ENCODE results near the gene PIPOX. TPM values are rescaled to one million over a fixed set of nuclear protein-coding genes. Genes with fewer than 3 reads are reported as not detected.

Gene PIPOX
- total and polyA plus RNA-seq, 2 of the 13 experiments (the other 11 are each of a cell fraction or from before 2014, with no cell fraction given): 87.3 to 154 TPM

GRCh38 chr17:29076087-29076486 lies 33.1 kb downstream of the PIPOX start:
- H4K20me1 ChIP-seq (ENCODE audit: insufficient read depth, low read length): peaks cover 8% of the 10 kb centered on the region; the same call in 1 of the 2 replicates
- H3K9ac ChIP-seq (ENCODE audit: insufficient read depth, low read depth, low read length): no peak overlapping the region; the same call in 1 of the 2 replicates
- H3K9me3 ChIP-seq (ENCODE audit: low read length): no peaks in the 10 kb centered on the region
- intact Hi-C loops (cut with micrococcal nuclease; ENCODE audit: unreplicated experiment): loop anchor here (5.0 to 10.0 kb wide), 2 partner anchors 34 to 111 kb away; partner anchors contain the start of gene PIPOX
- ATAC-seq (peak; percentile 53), FAIRE-seq (peak; percentile 81), DNase-seq (ENCODE audit: low spot score) (peak; percentile 73)
- peak overlapping the region; percentile 43 for H3K27ac ChIP-seq (ENCODE audit: extremely low read length, insufficient read depth, low read length)
- POLR2A ChIA-PET: no interaction called here
- H3K4me1 ChIP-seq (ENCODE audit: insufficient read depth, low read length): peaks cover 24% of the 10 kb centered on the region
- WGBS (ENCODE audit: low lambda C conversion rate): 0% methylated on average over 6 of the region's 6 CpGs
- in situ Hi-C loops (cut with HindIII; ENCODE audit: extremely low pct_ligation_motif_present, low pct_unique_long_range_greater_than_20kb): no loop called here
- H3K36me3 ChIP-seq (replicated peaks in 1 of 2; ENCODE audit: control insufficient read depth in 1 of 2, insufficient read depth in 2 of 2, low read length in 2 of 2): peaks cover 7 to 15% of the 10 kb centered on the region in 2 experiments
- H3K27me3 ChIP-seq (ENCODE audit: control insufficient read depth in 1 of 2, insufficient read depth in 2 of 2, low read length in 2 of 2): no peaks in the 10 kb centered on the region
- BruUV-seq (replicated peaks): no TSS peak
- no peaks in the 10 kb centered on the region for H3K79me2 ChIP-seq (ENCODE audit: insufficient read depth, low read length)
- H3K4me3 ChIP-seq (replicated peaks in 1 of 3; ENCODE audit: insufficient read depth in 1 of 3, low read depth in 2 of 3, low read length in 3 of 3): no peak overlapping the region
- H3K4me2 ChIP-seq (ENCODE audit: low read depth, low read length): peak overlapping the region; percentile 41; the same call in 1 of the 2 replicates
- no peak overlapping the region for H2AFZ ChIP-seq (ENCODE audit: low read length)
- CTCF ChIA-PET (ENCODE audit: low intra/inter-chr PET ratio, low total read pairs): no interaction called here
- TF ChIP-seq ZNF746 (CRISPR knock-in tag; IDR thresholded peaks at IDR 0.05) (no peak), ZNF512B (CRISPR knock-in tag; IDR thresholded peaks at IDR 0.05; ENCODE audit: borderline replicate concordance) (no peak), ZGPAT (CRISPR knock-in tag; IDR thresholded peaks at IDR 0.05) (0 out of 2 replicates have a peak, but pooled peaks have one; percentile 39), AHDC1 (CRISPR knock-in tag; IDR thresholded peaks at IDR 0.05; ENCODE audit: borderline replicate concordance) (peak; percentile 32; the same call in 1 of the 2 replicates), ZNF441 (CRISPR knock-in tag; IDR thresholded peaks at IDR 0.05; ENCODE audit: borderline replicate concordance) (no peak), RFX3 (CRISPR knock-in tag; IDR thresholded peaks at IDR 0.05) (no peak), GPBP1L1 (CRISPR knock-in tag; IDR thresholded peaks at IDR 0.05) (no peak), CAMTA2 (CRISPR knock-in tag; IDR thresholded peaks at IDR 0.05; ENCODE audit: borderline replicate concordance) (no peak), TOPORS (CRISPR knock-in tag; IDR thresholded peaks at IDR 0.05) (no peak), LCORL (IDR thresholded peaks at IDR 0.05) (peak; percentile 34; the same call in 1 of the 2 replicates), LCORL (CRISPR knock-in tag; IDR thresholded peaks at IDR 0.05) (peak; percentile 37; the same call in 1 of the 2 replicates), NFIC (IDR thresholded peaks at IDR 0.05; ENCODE audit: low read length) (0 out of 2 replicates have a peak, but pooled peaks have one; percentile 22), FOXJ3 (CRISPR knock-in tag; IDR thresholded peaks at IDR 0.05; ENCODE audit: borderline replicate concordance) (0 out of 2 replicates have a peak, but pooled peaks have one; percentile 40)
